CD1c-positive myeloid dendritic cell (primary cell): ENCODE measurements around the gene MICU1.
"Not testable (repeated sequence)": the region's sequence is repeated elsewhere in the genome, so short reads cannot be mapped to it uniquely, and the experiment has no call there.

ENCODE experiments used
- DNase-seq: peaks from one replicate; pipeline ENCODE4 v3.0.0-alpha.2; 2016; ENCODE audit errors: extremely low spot score

The MICU1 gene

DNA sequence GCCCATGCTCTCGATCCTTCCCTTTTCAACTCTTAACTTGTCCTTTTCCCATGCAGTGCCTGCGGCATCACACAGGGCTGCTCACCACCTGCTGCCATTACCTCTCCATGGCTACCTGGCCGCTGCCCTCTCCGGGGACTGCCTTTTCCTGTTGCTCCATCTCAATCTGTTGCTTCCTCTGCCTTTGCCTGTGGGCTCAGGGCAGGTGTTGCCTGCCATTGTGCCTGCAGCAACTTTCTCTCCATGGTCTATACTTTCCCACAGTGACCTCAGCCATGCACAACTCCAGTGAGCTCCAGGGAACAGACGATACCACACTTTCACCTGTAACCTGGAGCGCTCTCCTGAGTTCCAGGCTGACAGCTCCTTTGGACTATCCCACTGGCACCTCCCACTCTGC, 274.4 kb downstream of the MICU1 start:
- no peak for DNase-seq

- no peak for DNase-seq
These were observed 276.4 kb downstream of the MICU1 start for GRCh38 chr10:72349438-72349837.

DNA sequence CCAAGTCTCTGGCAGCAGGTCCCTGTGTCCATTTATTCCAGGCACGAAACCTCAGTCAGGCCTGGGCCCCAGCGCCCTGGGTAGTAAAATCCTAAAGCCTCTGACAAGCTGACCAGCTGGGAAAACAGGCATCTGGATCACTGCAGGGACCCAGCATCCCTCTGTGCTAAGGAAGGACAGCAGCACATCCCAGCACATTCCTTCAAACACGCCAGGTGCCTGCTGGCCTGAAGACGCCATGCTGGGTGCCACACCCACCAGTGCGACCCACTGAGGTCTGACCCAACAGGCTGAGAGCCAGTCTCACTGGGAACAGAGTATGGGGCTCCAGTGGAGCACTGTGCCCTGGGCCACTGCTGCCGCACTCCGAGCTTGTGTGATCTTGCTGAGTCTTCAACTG, 277.6 kb downstream of the MICU1 start:
- DNase-seq: no peak

DNA sequence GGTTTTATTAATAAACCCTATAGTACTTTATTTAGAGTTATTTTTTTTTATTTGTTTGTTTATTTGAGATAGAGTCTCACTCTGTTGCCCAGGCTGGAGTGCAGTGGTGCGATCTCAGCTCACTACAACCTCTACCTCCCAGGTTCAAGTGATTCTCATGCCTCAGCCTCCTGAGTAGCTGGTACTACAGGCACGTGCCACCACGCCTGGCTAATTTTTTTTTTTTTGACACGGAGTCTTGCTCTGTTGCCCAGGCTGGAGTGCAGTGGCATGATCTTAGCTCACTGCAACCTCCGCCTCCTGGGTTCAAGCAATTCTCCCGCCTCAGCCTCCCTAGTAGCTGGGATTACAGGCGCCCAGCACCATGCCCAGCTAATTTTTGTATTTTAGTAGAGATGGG, 279.8 kb downstream of the MICU1 start:
- not testable (repeated sequence) for DNase-seq

GRCh38 chr10:72344932-72345331, 280.9 kb downstream of the MICU1 start:
- DNase-seq: peak; percentile 68

GRCh38 chr10:72342911-72343310, 283.0 kb downstream of the MICU1 start:
- DNase-seq: peak; percentile 40

DNA sequence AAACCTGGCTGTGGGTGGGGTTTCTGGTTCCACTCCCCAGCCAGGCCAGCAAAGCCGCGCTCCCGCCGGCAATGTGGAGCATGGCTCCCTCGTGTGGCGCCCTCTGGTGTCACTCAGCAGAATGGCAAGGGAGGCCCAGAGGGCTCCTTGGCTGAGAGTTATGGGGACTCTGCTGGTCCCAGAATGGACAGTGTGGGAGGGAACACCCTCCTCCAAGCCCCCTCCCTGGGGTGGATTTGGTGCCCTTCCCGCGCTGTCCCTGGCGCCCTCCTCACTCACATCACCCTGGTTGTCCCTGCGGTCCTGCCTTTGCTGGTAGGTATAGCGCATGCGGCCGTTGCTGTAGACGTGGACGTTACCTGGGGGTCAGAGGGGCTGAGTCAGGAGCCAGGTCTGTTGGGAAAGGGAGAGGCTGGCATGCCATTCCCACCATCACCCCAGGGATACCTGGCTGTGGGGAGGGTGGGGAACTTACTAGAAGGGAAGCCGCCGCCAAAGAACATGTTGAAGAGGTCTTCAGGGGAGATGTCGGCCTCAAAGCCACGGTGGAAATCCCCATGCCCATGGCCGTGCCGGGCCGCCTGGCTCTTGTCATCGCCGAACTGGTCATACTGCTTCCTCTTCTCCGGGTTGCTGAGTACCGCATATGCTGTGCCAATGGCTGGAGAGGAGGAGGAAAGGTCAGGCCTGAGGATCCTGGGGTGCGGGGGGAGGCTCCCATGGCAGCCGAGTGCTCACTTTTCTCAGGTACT, 285.2 kb downstream of the MICU1 start:
- peak; percentile 72 for DNase-seq

DNA sequence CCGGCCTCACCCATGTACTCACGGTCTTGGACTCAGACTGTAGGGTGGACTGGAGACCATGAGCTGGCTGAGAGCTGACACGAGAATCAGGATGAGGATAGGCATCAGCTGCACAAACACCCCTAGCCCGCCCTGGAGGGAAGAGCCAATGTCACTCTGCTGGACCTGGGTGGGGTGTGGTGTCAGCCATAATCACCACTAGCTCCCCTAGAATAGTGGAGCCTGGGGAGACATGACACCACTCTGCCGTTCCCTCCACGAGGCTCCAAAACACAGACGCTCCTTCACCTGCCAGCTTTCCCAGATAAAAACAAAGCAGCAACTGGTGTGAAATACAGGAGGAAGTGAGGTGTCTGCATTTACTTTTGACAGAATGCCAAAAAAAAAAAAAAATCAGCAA, 287.7 kb downstream of the MICU1 start:
- DNase-seq: no peak

GRCh38 chr10:72337722-72338121, 288.2 kb downstream of the MICU1 start:
- no peak for DNase-seq

DNA sequence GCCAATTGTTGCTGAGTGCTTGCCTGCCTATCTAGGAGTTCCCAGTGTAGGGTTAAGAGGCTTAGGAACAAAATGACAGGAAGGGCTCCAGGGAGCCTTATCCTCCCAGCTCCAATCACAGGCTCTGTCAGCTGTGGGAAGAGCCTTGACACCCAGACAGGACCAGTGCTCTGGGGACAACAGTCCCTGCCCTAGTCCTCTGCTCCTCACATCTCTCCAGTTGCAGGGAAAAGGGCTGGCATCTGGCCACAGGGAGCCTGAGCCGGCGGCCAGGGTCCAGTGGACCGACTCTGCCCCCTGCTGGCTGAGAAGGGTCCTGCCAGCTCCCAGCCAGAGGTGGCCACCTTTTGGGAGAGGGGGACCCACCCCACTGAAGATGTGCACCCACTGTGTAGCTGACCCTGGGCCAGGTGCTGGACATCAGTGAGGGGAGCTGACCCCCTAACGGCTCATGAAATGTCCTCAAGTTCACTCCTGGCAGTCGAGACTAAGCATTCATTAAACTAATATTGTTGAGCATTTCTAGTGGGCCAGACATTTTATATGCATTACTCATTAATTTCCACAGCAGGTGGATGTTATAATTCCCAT, 288.7 kb downstream of the MICU1 start:
- peak; percentile 72 for DNase-seq

GRCh38 chr10:72336259-72337038, 289.4 kb downstream of the MICU1 start:
- no peak for DNase-seq

DNA sequence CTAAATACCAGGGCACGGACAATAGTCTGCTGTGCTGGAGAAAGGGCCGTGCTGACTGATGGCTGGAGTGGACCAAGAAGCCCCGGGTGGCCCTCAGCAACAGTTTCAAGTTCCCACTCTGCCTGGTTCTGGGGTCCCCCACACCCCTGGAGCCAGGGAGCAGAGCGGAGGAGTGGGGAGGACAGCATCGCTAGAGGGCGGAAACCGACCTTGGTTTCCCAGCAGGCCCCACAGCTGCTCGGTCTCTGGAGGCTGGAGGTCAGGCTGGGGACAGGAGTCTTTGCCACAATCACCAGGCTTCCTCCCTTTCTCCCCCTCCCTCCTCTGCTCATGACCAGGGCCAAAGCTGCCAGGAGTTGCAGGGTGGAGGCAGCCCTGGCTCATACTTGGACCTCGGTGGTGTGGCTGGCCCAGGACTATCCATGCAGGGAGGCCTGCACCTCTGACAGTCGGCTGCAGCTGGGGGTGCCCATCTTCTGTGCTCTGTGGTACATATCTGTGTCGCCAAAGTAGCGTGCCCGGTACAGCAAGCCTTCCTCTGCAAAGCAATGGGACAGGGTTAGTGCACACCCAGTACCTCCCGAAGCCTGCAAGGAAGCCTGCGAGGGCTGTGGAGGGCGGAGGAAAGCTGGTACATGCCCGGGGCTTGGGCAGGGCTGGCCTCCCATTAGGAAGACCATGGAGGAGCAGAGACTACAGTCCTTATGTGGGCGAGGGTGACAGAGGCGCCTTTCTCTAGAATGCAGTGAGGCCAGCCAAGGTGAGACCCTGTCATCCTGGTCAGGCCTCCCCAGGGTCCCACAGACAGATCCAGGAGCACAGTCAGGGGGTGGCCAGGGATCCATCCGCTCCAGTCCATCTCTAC, 290.3 kb downstream of the MICU1 start:
- DNase-seq: no peak

DNA sequence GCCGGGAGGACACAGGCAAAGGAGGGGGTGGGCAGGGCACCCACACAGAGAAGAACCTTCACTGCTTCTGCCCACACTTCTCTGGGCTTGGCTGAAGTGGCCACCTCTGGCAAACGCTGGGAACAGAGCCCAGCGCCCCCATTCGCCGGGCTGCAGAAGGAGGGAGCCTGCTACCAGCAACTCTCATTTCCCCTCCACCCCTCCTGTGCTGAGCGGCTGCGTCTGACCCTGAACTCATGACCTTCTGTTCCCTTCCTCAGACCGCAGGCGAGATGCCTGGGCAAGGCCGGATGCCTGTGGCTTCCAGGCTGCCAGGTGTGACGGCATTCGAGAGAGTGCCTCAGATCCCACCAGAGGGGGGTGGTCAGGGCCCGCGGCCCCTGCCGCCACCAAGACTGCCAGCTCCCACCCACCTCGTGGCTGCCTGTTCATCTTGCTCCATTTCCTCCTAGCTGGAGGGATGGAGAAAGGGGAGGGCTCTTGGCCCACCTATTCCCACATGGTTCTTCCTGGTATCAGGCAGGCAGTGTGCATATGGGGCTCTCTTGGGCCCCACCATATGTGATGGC, 291.0 kb downstream of the MICU1 start:
- peak; percentile 83 for DNase-seq

GRCh38 chr10:72334196-72334824, 291.6 kb downstream of the MICU1 start:
- no peak for DNase-seq

DNA sequence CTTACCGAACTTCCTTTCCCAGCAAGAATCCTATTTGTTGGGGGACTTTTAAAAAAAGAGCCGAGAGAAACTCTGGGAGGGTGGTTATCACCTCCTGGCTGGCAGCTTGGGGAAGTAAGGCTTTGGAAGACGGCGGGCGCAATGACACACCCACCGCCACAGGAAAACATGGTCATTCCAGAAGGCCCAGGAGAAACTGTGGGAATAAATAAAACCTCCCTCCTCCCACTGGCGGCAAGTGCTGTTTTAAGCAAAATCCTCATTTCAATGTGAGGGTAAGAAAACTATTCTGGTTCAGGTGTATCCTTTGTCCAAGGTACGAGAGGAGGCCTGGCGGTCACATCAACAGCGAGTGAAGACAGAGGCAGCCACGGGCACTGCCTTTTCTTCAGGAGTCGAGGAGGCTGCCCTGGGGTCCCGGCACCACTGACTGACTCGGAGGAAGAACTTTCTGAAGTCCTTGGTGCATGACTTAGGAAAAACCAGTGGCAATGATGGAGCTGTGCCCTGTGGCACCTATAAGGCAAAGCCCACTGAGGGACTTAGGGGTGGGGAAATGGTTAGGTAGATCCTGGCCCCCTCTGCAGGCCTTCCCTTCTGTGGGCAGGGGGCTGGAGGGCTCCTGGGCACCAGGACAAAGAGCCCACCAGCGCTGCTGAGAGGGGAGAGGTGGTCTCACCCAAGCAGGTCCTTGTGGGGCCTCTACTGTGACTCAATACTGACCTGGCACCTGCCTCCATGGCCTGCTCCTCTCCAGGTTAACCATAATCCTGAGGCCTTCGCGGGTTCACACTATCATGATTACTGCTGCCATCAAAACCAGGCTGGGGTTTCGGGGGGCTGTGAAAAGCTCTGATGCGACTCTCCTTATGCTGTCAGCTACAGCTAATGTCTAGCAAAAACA, 292.5 kb downstream of the MICU1 start:
- DNase-seq: no peak

DNA sequence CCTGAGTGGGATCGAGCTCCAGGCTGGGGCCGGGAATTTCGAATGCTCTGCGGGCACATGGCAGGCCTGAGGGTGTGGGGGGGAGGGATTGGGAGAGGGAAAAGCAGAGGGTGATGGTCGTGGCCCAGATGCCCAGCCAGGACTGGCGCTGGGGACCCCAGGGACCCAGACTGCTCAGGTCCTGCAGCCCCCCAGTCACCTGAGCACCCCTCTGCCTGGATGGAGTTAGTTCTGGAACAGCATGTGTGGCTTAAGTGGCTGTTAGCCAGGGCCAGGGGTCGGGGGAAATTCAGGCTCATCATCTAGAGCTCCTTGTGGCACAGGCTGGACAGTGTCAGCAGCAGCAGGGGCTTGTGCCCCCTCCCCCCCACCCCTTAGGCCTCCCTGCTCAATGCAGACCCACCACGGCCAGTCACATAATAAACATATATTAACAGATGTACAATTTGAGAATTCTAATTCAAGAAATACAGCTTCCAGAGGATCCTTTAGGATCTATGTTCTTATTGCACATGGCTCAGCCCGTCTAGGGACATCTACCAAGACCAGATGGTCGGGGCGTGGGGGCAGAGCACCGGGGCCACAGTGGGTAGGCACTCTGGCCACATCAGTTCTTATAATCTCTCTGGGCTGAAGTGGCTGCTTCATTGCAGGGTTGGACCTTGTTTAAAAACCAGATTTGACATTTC, 293.3 kb downstream of the MICU1 start:
- no peak for DNase-seq

DNA sequence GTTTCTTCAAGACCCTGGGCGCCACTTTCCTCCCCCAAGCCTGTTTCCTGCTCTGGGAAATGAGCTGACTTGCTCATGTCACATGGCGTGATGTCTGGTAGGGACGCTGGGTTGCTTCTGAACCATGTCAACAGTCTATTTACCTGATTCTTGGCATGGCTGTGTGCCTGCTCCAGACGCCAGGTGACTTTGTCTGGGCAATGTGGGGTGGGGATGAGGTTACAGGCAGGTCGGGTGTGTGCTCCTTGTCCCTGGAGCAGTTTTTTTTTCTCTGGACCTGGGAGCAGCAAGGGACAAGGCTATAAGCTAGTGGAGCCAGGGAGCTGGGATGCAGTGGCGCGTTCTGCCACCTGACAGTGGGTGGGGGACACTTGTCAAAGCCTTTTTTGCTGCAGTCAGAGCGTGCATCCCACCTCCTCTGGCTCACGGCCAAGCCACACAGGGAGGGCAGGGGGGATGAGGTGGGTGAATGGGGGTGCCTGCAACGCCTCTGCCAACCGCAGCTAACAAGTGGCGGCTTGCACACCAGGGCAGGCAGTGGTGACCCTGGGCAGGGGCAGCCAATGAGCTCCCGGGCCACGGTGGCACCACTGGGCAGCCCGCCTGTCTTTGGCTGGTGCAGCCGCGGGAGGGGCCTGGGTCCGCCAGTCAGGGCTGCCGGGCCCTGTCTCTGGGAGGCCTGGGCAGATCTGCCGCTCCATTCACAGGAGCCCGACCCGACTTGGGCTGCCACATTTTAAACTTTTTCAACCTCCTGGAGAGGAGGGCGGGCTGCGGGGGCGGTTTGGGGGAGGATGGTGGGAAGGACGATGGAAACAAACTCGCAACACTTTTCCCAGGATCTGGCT, 294.1 kb downstream of the MICU1 start:
- DNase-seq: peak; percentile 88

GRCh38 chr10:72330069-72330426, 295.8 kb downstream of the MICU1 start:
- no peak for DNase-seq
